ENCODE results near the gene CFDP1.

CFDP1 gene

DNA sequence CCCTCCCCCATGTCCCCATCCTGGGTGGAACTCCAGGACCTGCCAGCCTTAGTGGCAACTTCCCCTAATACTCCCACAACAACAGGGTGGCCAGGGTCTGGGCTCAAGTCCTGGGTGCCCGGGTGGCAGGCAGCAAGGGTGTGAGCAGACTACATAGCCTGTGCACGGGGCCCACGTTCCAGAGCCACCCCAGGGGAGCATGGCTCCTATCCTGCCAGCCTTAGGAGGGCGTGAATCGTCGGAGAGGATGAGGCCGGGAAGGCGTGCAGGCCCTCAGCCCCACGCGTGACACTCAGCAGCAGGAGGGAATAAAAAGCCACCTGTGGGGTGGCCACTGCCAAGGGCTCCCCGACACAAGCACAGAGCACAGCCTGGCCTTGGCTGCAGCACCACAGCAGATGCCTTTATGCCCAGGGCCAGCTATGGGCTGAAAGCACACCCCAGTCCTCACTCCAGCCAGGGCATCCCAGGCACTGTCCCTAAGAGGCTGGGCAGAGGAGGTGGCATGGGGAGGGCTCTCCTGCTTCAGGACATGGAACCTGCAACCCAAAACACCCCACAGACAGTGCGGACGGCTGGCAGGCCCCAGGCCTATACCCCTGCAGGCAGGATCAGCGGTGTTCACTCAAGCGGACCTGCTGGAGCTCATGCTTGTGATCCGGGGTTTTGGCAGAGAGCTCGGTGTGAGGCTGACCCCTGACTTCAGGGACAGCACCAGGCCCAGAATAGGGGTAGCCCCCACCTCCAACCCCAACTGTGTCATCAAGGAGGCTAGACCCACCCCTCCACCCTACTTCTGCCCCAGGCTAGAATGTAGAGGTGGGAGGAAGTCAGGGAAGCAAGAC, 184.5 kb downstream of the CFDP1 start:
- DNase-seq: no peak

DNA sequence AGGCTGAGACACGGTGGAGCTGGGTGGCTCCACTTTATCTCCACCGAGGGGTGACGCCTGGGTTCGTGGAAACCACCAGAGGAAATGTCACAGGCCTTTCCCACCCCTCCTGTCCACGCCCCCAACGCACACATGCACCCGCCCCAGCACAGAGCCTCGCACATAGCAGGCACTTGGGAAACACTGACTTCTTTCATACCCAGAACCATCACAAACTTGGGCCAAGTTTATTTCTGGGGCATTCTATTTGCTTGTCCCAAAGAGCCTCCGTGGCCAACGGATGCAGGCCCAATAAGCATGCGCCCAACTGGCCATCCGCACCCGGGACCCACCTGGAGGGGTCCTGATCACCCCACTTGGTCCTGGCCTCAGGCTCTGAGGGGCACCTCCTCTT, 185.2 kb downstream of the CFDP1 start:
- DNase-seq: no peak

DNA sequence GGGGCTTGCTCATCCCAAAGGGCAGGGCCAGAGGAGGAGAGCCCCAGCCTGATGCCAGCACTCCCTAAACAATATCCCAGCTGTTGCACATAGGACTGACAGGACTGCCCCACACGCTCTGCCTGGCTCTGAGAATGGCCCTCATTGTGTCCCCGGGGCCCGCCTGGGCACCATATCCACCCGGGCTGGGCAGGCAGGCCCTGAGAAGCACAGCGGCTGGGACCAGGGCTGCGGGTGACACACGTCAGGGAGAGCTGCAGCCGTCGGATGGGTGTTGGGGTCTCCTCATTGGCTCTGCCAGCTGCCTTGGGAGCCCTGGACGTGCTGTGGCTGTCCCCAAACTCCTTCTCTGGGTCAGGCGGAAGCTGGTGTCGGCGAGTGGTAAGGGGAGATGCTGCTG, 186.1 kb downstream of the CFDP1 start:
- no peak for DNase-seq

DNA sequence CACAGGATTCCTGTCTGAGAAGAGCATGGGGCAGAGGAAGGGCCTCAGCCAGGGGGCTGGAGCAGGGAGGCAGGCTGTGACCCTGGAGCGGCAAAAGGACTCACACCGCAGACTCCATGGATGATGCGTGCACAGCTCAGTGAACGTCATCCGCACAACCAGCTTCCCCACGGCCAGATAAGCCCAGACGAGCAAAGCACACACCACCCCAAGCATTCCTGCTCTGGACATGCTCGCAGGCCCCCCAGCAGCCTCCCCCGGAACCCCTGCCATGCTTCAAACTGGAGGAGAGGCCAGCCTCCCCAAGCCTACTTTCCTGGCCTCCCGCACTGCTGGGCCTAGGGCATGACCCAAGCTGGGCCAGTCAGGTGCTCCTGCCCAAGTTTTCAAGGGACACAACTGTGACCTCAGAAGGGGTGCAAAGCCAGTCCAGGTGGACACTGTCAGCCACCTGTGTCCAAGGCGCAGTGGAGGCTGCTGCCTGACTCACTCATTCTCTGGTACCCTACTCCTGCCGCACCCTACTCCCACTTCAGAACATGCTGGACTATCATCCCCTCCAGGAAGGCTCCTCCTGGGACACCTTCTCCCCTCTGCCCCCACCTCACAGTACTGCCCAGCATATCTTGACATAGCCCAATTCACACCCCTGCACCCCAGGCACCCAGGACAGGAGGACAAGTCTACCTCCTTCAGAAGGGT, 186.6 kb downstream of the CFDP1 start:
- no peak for DNase-seq

DNA sequence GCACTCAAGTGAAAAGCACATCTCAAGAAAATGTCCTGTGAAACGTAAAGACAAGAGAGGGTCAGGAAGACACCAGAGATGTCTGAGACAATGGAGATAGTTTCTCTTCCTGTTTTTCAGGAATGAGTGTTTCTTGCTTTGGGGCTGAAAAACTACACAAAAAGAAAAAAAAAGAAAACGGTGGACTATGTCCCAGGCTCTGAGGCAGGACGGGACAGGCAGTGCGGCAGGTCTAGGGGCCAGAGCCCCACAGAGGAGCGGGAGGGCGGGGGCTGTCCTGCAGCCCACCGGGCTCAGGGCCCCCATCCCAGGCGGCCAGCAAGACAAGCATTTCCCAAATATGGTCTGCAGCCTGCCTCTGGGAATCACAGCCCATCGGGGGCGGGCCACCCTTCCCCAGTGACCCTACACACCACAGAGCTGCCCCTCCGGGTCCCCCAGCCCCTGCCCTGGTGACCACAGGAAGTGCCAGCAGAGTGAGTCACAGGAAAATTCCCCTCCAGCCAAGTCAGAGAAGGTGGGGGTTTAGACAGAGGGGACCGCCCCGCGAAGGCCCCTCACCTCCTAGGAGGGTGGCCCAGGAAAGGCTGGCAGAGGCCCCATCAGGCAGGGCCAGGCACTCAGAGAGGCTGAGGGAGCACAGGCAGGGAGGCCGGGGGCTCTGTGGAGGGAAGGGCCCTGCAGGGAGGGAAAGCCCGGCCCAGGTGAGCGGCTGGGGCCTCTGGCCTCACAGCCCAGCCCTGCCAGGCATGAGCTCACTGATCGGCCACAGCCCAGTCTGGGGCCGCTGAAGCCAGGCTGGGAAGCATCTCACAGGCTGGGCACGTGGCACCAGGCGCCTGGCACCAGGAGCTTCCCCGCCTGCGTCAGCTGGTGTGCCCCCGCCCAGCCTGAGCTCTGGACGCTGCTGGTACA, 188.2 kb downstream of the CFDP1 start:
- DNase-seq: no peak

DNA sequence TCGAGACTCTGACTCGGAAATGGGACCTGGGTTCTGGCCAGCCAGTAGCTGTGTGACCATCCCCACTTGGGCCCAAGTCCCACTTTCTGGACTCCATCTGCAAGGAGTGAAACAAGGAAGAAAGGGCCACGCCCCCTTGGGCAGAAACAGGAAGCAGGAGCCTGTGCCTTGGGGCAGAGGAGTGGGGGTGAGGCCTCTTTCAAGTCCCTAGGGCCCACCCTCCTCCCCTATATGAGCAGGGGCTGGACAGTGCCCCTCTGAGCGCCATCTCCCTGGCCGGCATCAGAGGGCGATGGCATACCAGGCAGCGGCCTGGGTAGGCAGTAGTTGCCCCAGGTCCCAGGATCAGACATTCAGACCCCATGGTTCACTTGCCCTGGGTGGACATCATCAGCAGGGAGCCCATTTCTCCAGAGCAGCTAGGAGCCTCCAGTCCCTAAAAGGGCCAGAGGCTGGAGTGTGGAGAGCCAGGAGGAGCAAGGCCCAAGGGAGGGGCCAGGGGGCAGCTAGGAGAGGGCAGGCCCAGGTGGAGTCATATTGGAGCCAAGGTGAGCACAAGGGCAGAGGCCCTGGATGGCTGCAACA, 189.0 kb downstream of the CFDP1 start:
- DNase-seq: no peak

Measured in central memory CD4-positive, alpha-beta T cell (primary cell).